SK-N-SH (cell line): Measurements from ENCODE around the gene CD33.

ENCODE experiments used
- CHD2 ChIP-seq: fragments of 150-350 bp; IDR thresholded peaks from 2 replicates; pipeline ENCODE4 v1.6.1; 2018; ENCODE audit warnings: low read length; ENCODE audit not compliant: partially characterized antibody
- EZH2phosphoT487 ChIP-seq: fragments of 200-600 bp; sonication (generic); IDR thresholded peaks from 2 replicates; pipeline ENCODE4 v1.6.1; 2017; ENCODE audit warnings: low read depth, mixed run types, mild to moderate bottlenecking, antibody characterized with exemption, moderate library complexity, borderline replicate concordance
- NFIC ChIP-seq: IDR thresholded peaks from 2 replicates; pipeline ENCODE4 v1.4.0; 2012; ENCODE audit warnings: borderline replicate concordance
- TF ChIP-seq, protein P1 (sequence below): fragments of 200-600 bp; sonication (generic); IDR thresholded peaks from 2 replicates; pipeline ENCODE4 v1.6.1; 2017; ENCODE audit warnings: antibody characterized with exemption, mild to moderate bottlenecking, moderate library complexity
- TF ChIP-seq, protein P2 (sequence below): fragments of 150-350 bp; IDR thresholded peaks from 2 replicates; pipeline ENCODE4 v1.6.1; 2017; ENCODE audit warnings: antibody characterized with exemption, low read length, low read depth, borderline replicate concordance

DNA sequence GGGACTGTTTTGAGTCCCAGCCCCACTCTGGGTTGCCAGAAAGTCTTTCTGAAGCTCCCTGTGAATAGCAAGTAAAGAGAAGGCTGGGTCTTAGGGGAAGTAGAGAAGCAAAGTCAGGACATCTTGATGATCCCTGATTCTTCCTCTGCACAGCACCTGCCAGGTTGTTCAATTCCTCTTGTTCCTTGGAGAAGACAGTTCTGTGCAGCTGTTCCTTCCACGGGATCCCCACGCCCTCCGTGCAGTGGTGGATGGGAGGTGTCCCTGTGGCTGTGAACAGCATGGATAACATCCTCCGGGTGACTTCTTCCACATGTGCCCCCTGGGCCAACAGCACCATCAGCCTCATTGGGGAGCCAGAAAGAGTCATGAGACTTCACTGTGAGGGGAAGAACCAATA is 57.5 kb downstream of the CD33 start:
- TF ChIP-seq EZH2phosphoT487 (no peak), NFIC (no peak), CHD2 (no peak)
- TF ChIP-seq, protein P1, sequence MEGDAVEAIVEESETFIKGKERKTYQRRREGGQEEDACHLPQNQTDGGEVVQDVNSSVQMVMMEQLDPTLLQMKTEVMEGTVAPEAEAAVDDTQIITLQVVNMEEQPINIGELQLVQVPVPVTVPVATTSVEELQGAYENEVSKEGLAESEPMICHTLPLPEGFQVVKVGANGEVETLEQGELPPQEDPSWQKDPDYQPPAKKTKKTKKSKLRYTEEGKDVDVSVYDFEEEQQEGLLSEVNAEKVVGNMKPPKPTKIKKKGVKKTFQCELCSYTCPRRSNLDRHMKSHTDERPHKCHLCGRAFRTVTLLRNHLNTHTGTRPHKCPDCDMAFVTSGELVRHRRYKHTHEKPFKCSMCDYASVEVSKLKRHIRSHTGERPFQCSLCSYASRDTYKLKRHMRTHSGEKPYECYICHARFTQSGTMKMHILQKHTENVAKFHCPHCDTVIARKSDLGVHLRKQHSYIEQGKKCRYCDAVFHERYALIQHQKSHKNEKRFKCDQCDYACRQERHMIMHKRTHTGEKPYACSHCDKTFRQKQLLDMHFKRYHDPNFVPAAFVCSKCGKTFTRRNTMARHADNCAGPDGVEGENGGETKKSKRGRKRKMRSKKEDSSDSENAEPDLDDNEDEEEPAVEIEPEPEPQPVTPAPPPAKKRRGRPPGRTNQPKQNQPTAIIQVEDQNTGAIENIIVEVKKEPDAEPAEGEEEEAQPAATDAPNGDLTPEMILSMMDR = no peak
- TF ChIP-seq, protein P2, sequence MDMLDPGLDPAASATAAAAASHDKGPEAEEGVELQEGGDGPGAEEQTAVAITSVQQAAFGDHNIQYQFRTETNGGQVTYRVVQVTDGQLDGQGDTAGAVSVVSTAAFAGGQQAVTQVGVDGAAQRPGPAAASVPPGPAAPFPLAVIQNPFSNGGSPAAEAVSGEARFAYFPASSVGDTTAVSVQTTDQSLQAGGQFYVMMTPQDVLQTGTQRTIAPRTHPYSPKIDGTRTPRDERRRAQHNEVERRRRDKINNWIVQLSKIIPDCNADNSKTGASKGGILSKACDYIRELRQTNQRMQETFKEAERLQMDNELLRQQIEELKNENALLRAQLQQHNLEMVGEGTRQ = no peak
